Measurements from ENCODE around the gene EPAS1.

GRCh38 chr2:46434851-46435273, 137.7 kb downstream of the EPAS1 start:
- TF ChIP-seq, protein P1, sequence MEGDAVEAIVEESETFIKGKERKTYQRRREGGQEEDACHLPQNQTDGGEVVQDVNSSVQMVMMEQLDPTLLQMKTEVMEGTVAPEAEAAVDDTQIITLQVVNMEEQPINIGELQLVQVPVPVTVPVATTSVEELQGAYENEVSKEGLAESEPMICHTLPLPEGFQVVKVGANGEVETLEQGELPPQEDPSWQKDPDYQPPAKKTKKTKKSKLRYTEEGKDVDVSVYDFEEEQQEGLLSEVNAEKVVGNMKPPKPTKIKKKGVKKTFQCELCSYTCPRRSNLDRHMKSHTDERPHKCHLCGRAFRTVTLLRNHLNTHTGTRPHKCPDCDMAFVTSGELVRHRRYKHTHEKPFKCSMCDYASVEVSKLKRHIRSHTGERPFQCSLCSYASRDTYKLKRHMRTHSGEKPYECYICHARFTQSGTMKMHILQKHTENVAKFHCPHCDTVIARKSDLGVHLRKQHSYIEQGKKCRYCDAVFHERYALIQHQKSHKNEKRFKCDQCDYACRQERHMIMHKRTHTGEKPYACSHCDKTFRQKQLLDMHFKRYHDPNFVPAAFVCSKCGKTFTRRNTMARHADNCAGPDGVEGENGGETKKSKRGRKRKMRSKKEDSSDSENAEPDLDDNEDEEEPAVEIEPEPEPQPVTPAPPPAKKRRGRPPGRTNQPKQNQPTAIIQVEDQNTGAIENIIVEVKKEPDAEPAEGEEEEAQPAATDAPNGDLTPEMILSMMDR (IDR thresholded peaks at IDR 0.05) = no peak
- no peak for TF ChIP-seq POLR2AphosphoS5 (IDR thresholded peaks at IDR 0.05)
